Activated CD8-positive, alpha-beta memory T cell treated with anti-CD3 and anti-CD28 coated beads, Interleukin-2, amount 50 U/mL, for 1 hour (primary cell): ENCODE measurements around the gene OR4D11.
"Not testable (repeated sequence)": the region's sequence is repeated elsewhere in the genome, so short reads cannot be mapped to it uniquely, and the experiment has no call there.

ENCODE experiments used
- DNase-seq: peaks from one replicate; pipeline ENCODE4 v3.0.0-alpha.2; 2020; ENCODE audit errors: extremely low read depth

OR4D11 gene

DNA sequence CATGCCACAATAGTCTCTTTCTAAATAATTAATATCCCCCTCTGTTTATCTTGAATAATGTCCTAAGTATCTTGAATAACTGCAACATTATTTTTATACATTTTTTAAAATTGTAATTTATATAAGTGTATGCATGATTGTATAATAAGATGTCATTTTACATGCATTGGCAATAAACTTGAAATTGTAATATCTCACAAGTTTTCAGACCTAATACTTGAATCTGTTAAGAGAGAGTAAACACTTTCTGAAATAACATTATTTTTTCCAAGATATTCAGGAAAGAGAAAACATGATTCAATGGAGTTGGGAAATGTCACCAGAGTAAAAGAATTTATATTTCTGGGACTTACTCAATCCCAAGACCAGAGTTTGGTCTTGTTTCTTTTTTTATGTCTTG, at the start of gene OR4D11:
Gene OR4D11, plus strand, starts transcription at position 301 of the 400 bp plus-strand sequence. Its CDS starts 0 bp downstream, at position 301.
- DNase-seq, result no peak

GRCh38 chr11:59456661-59457060, 46.7 kb upstream of the OR4D11 start, which contains the start of gene OR4D6:
Gene OR4D6, plus strand, starts transcription at chr11:59456961. Its CDS starts 0 bp downstream, at chr11:59456961.
- DNase-seq, result no peak

- no peak for DNase-seq
Measured at GRCh38 chr11:59459916-59460315, 43.5 kb upstream of the OR4D11 start.

DNA sequence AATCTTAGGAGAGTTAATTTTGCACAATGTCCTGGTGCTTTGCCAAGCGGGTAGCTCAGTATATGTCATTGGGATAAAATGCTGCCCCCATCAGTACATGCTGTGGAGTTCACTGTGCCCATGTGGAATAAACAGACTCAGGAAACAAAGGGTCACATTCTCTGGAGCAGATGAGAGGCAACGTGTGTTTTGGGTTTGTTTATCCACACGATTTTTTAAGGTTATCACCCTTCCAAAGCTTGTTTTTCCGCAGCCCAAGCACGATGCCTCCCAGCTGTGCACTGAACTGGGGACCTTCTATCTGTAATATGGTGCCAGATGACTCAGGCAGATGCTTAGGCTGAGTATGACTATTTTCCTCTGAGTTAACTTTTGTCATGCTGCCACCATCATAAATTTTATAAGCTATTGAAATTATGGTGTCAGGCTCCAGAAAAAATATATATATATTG, 40.2 kb upstream of the OR4D11 start:
- DNase-seq, result no peak

GRCh38 chr11:59473015-59473414, 30.4 kb upstream of the OR4D11 start, which contains the start of gene OR4D10:
Gene OR4D10, plus strand, starts transcription at chr11:59473315. Its CDS starts 4,115 bp downstream, at chr11:59477430.
- no peak for DNase-seq

- DNase-seq, result no peak
Measured at GRCh38 chr11:59475176-59475575, 28.2 kb upstream of the OR4D11 start.

- DNase-seq, result no peak
Measured at GRCh38 chr11:59479906-59480305, 23.5 kb upstream of the OR4D11 start.

- no peak for DNase-seq
Measured at GRCh38 chr11:59480359-59480758, 23.0 kb upstream of the OR4D11 start.

GRCh38 chr11:59501931-59502330, 1.4 kb upstream of the OR4D11 start:
- no peak for DNase-seq

DNA sequence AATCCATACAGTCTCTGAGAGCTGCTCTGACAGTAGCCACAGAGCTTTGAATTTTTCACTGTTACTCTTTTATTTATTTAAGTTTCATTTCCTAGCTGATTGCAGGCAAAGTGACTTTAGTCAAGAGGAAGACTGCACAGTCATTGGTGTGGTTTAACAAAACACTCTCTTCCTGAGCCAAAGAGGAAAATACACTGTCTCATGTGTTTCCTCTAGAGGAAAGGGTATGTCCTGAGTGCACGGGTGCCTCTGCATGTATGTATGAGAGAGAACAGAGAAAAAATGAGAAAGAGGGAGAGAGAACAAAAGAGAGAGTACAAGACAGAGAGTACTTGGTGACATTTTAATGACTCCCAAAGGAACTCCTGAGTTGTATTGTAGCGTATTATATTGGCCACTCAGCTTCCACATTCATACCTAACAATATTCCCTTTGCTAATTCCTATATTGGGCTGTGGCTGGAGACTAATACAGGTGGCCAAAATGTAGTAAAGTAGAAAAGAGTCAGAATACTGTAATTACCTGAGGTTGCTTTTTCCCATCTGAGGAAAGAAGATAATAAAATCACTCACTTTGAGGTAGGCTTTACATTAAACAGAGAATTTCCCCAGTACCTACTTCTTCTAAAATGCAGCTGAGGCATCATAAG, 7.7 kb downstream of the OR4D11 start, which contains the start of gene OR4D9:
Gene OR4D9, plus strand, starts transcription at position 599 of the 649 bp plus-strand sequence. CDS start 3,374 bp downstream, outside the sequence.
- no peak for DNase-seq

- DNase-seq, result no peak
Measured at GRCh38 chr11:59511675-59512074, 8.3 kb downstream of the OR4D11 start.

- not testable (repeated sequence) for DNase-seq
Measured at GRCh38 chr11:59520139-59520538, 16.8 kb downstream of the OR4D11 start.

DNA sequence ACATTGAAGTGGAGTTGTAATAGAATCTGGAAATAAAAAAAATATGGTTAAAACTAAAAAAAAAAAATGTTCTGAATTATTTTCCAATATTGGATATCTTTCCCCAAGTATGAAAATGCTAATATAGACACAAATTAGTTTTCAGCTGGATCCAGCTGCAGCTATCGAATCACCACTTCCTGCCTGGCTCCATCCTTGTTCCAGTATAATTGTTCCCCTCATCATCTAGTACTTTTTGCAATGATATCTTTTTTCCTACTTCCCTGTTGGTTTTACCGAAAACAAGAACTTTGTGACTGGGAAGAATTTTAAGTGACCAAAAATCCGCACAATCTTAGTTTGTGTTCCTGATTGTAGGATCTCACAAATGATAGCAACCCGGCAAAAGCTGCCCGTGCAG, 17.4 kb downstream of the OR4D11 start:
- DNase-seq, result no peak

- no peak for DNase-seq
Measured at GRCh38 chr11:59523541-59523940, 20.2 kb downstream of the OR4D11 start.

DNA sequence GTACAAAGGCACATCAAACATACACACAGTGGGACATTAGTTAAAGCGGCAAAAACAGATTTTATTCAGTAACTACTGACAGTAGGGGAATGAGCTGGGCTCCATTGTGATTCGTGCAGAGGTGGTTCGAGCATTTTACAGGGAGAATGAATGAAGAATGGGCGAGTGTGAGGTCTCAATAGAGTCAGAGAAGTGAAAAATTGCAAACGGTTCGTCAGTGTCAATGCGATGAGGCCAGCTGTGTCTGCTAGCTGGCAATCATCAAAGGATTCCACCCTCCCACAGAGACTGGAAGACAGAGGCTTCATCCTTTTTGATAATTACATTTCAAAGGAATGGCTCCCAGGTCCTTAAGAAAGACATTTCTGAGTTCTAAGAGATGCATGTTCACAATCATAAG, 25.3 kb downstream of the OR4D11 start:
- DNase-seq, result no peak

- no peak for DNase-seq
Measured at GRCh38 chr11:59532620-59533019, 29.2 kb downstream of the OR4D11 start.

DNA sequence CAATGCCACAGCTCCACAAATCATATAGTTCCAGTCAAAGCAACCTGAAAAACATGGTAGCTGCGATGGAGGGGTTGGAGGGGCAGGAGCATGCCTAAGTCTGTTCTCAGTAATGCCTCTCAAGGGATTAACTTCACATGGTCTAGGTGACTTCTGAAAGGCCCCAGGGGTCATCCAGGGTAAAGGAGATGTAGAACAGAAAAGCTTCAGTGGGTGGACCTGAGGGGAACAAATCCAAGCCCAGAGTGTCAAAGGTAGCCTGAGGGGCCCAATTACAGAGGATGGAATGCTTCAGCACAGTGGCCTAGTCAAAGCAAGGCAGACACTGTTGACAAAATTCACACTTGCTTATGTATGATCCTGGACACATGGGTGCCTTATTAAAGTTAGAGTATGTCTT, 31.3 kb downstream of the OR4D11 start:
- no peak for DNase-seq

- DNase-seq, result no peak
Measured at GRCh38 chr11:59542142-59542810, 38.9 kb downstream of the OR4D11 start.

DNA sequence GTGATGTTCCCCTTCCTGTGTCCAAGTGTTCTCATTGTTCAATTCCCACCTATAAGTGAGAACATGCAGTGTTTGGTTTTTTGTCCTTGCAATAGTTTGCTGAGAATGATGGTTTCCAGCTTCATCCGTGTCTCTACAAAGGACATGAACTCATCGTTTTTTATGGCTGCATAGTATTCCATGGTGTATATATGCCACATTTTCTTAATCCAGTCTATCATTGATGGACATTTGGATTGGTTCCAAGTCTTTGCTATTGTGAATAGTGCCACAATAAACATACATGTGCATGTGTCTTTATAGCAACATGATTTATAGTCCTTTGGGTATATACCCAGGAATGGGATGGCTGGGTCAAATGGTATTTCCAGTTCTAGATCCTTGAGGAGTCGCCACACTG, 40.3 kb downstream of the OR4D11 start:
- not testable (repeated sequence) for DNase-seq

GRCh38 chr11:59544869-59545178, 41.4 kb downstream of the OR4D11 start:
- DNase-seq, result no peak

- DNase-seq, result no peak
Measured at GRCh38 chr11:59545179-59546020, 42.0 kb downstream of the OR4D11 start.

DNA sequence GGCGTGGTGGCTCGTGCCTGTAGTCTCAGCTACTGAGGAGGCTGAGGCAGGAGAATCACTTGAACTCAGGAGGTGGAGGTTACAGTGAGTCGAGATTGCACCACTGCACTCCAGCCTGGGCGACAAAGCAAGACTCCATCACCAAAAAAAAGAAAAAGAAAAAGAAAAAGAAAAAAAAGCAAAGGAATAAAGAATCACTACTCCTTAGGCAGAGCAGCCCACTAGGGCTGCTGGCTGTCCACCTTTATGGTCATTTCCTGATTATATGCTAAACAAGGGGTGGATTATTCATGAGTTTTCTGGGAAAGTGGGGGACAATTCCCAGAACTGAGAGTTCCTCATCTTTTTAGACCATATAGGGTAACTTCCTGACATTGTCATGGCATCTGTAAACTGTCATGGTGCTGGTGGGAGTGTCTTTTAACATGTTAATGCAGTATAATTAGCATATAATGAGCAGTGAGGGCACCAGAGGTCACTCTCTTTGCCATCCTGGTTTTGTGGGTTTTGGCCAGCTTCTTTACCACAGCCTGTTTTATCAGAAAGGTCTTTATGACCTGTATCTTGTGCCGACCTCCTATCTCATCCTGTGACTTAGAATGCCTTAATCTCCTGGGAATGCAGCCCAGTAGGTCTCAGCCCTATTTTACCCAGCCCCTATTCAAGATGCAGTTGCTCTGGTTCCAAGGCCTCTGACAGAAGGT, 44.4 kb downstream of the OR4D11 start:
- DNase-seq, result not testable (repeated sequence)
